GM10248 (cell line): ENCODE results near the gene TULP1.

Experiments
- CTCF ChIA-PET: fragments of 300-600 bp; sonication (Branson Sonifier 250); formaldehyde crosslinking; extraction: SDS; loops from one replicate; lab custom pipeline; 2021; ENCODE audit warnings: antibody characterized with exemption; lab: Yijun Ruan, JAX
- POLR2A ChIA-PET: fragments of 350-650 bp; sonication (Branson Sonifier 250); formaldehyde crosslinking; extraction: SDS; loops from one replicate; lab custom pipeline; 2020; ENCODE audit warnings: antibody characterized with exemption; lab: Yijun Ruan, JAX
- DNase-seq: peaks from one replicate; pipeline ENCODE4 v3.0.0; 2012; ENCODE audit errors: extremely low spot score
- CTCF ChIP-seq: IDR thresholded peaks from 2 replicates; pipeline ENCODE4 v1.5.1; 2012; ENCODE audit warnings: mild to moderate bottlenecking, low read depth; ENCODE audit errors: extremely low read depth, missing control alignments, control extremely low read depth

Gene TULP1

GRCh38 chr6:35553315-35553714 is 40.6 kb upstream of the TULP1 start:
- TF ChIP-seq CTCF: no peak
- no peak for DNase-seq
- CTCF ChIA-PET: interaction anchor here (1.1 to 2.3 kb wide), 5 partner anchors 10 to 30 kb away, joined by 3 to 10 read pairs (median 5); no protein-coding TSS in a partner anchor
- POLR2A ChIA-PET: no interaction called here

- CTCF ChIA-PET: interaction anchor here (0.6 to 2.3 kb wide), 13 partner anchors 9 to 192 kb away, joined by 3 to 10 read pairs (median 4); no protein-coding TSS in a partner anchor
- peak; percentile 62 for TF ChIP-seq CTCF
- POLR2A ChIA-PET: no interaction called here
- peak; percentile 35 for DNase-seq
Observed at GRCh38 chr6:35552285-35552917, 39.7 kb upstream of the TULP1 start.

GRCh38 chr6:35550437-35550836 is 37.7 kb upstream of the TULP1 start:
- no peak for TF ChIP-seq CTCF
- ChIA-PET CTCF (interaction anchor here (1.1 to 1.7 kb wide), 2 partner anchors 18 to 186 kb away, joined by 3 to 5 read pairs; partner anchors contain the start of gene ARMC12), POLR2A (no interaction called here)
- no peak for DNase-seq

GRCh38 chr6:35547676-35548075 is 35.0 kb upstream of the TULP1 start:
- no peak for TF ChIP-seq CTCF
- ChIA-PET POLR2A (no interaction called here), CTCF (interaction anchor here (2.6 kb wide), 1 partner anchor 189 kb away, joined by 8 read pairs; the partner anchor contains the start of gene ARMC12)
- DNase-seq: no peak

- ChIA-PET POLR2A (no interaction called here), CTCF (interaction anchor here (1.8 kb wide), 1 partner anchor 22 kb away, joined by 5 read pairs; no protein-coding TSS in a partner anchor)
- no peak for TF ChIP-seq CTCF
- DNase-seq: no peak
Observed at GRCh38 chr6:35544769-35545361, 32.2 kb upstream of the TULP1 start.

- TF ChIP-seq CTCF: no peak
- ChIA-PET CTCF (interaction anchor here (1.3 to 1.8 kb wide), 2 partner anchors 9 to 21 kb away, joined by 5 to 7 read pairs; no protein-coding TSS in a partner anchor), POLR2A (no interaction called here)
Observed at GRCh38 chr6:35543459-35544193, 30.9 kb upstream of the TULP1 start.

More at GRCh38 chr6:35543459-35544193, 30.9 kb upstream of the TULP1 start:
- DNase-seq: no peak
